GM19372 (cell line): ENCODE data around the gene MED15.
"Not testable (repeated sequence)": the region's sequence is repeated elsewhere in the genome, so short reads cannot be mapped to it uniquely, and the experiment has no call there.

Source experiments
- ATAC-seq: cut with Tn5 transposase; IDR thresholded peaks from one replicate; pipeline ENCODE4 v1.9.1; 2021; ENCODE audit warnings: mild to moderate bottlenecking, low read depth, moderate library complexity; ENCODE audit not compliant: unreplicated experiment

Gene MED15

GRCh38 chr22:20530368-20531153 is 23.2 kb downstream of the MED15 start:
- no peak for ATAC-seq

DNA sequence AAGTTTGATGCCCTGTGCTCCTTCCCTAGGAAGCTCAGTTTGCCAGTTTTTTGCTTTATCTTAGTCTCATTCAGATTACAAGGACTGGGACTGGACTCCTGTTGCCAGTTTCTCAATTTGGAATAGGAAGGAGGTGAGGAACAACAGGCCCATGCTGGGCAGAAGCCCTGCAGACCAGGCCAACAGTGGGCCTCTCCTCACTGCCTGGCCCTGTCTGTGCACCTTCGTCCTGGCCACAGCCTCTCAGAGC is 23.7 kb downstream of the MED15 start:
- ATAC-seq, result no peak

DNA sequence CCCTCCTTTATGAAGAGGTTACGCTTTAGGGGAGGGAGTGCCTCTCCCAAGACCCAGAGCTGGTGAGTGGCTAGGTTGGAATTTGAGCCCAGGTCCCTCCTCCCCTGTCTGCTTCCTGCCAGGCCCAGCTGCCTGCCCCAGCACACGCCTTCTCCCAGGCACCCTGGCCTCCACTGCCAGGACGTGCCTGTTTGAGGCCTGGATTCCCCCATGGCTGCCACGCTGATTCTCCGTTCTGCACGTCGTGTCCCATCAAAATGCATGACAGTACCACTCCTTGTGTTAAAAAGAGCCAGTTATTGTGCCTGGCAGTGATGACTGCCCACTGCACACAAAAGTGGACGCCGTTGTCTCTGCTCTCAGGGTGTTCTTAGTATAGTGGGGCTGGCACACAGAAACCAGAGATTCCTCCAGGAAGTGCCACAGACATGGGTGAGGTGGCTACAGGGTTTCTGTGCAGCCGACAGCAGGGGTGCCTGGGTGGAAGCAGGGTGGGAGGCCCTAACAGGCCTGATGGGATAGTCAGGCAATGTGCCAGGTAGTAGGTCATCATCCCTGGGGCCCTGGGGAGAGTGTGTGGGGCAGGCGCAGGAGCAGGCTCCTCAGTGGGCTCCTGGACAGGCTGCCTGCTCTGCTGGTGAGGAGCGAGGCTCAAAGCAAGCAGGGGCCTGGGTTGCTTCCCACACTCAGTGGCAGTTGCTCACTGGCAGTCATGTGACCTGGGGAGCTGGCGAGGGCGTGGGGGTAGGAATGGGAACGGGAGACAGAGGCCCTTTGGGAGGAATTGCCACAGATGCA is 24.2 kb downstream of the MED15 start:
- ATAC-seq, result no peak

- no peak for ATAC-seq
Measured at GRCh38 chr22:20532256-20532993, 25.0 kb downstream of the MED15 start.

DNA sequence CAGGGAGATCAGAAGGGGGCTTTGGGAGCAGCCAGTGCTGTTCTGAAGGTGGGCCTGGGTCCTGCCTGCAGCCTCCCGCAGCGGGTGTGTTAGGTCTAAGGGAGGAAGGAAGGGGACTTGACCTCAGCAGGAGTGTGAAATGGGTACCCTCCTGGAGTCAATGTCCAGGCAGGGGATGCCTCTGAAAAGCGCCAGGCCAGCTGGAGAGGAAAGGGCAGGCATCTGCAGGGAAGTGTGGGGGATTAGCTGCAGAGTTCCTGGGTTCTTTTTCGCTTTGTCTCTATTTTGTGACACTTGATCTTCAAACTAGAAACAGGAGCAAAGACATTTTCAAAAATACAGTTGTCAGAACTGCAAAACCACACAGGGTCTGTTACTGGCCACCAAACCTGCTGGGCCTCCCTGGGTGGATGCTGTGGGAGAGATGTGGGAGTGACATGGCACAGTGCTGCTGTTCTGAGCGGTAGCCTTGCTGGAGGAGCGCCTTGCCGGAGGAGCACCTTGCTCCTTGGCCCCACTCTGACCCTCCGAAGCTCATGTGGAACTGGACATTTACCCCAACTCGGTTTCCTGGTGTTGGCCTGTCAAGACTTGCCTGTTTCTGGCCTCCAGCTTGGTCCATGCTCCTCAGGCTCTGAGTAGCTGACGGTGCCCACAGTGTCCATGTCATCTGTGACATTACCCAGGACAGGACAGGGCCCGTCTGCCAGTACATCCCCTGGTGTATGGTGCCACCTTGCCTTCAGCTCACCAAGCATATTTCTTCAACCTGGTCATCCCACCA is 25.9 kb downstream of the MED15 start:
- ATAC-seq, result no peak

GRCh38 chr22:20533879-20534265 is 26.5 kb downstream of the MED15 start:
- no peak for ATAC-seq

GRCh38 chr22:20536590-20537324 is 29.3 kb downstream of the MED15 start:
- no peak for ATAC-seq

- no peak for ATAC-seq
Measured at GRCh38 chr22:20537325-20537756, 29.9 kb downstream of the MED15 start.

DNA sequence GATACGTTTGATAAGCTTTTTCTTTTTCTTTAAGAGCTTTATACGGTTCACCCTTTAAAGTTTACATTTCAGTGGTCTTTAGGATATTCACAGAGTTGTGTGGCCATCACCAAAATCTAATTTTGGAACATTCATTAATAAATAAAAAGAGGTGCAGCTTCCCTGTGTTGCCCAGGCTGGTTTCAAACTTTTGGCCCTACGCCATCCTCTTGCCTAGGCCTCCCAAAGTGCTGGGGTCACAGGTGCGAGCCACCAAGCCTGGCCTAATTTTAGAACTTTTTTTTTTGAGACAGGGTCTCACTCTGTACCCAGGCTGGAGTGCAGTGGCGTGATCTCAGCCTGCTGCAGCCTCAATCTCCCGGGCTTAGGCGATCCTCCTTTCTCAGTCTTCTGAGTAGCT is 30.6 kb downstream of the MED15 start:
- ATAC-seq, result no peak

DNA sequence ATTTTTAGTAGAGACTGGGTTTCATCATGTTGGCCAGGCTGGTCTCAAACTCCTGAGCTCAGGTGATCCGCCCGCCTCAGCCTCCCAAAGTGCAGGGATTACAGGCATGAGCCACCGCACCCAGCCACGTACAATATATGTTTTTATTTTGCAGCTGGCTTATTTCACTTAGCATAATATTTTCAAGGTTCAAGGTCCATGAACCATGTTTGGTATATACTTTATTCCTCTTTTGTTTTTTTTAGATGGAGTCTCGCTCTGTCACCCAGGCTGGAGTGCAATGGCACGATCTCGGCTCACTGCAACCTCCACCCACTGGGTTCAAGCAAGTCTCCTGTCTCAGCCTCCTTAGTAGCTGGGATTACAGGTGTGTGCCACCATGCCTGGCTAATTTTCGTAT is 31.5 kb downstream of the MED15 start:
- not testable (repeated sequence) for ATAC-seq

- no peak for ATAC-seq
Measured at GRCh38 chr22:20542055-20542454, 34.6 kb downstream of the MED15 start.

DNA sequence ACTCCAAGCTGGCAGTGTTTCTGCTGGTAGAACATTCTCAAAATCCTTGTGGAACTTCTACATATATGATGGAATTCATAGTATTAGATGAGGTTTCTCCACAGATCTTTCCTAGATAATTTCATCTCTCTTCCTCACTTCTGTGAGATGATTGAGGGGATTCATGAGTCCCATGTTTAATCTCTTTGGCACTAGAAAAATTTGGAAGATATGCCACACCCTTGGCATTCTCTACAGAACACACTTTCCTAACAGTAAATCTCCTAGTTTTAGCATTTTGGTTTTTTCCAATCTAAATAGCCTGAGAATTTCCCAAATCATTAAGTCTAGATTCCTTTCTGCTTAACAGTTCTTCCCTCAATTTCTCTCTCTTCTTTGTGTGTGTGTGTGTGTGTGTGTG is 35.3 kb downstream of the MED15 start:
- ATAC-seq, result no peak

GRCh38 chr22:20545318-20545634 is 37.9 kb downstream of the MED15 start:
- ATAC-seq, result not testable (repeated sequence)

GRCh38 chr22:20545681-20546521 is 38.5 kb downstream of the MED15 start:
- no peak for ATAC-seq

DNA sequence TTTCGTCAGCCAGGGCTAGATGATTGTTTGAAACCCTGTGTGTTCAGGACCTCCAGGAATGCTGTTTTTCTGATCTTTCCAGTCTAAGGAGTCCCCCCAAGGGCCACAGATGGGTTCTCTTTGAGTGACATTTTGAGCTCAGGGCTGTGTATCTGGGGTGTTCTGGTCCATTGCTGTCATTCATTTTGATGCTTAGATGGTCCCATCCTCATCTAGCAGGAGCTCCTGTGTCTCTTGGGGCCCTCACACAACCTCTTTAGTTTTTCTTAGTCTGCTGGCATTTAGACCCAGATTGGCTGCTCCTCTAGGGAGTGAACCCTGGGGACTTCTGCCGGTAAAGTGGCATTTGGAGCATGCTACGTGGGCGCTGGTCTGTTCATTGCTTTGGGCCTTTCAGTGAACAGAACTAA is 39.1 kb downstream of the MED15 start:
- ATAC-seq, result no peak

DNA sequence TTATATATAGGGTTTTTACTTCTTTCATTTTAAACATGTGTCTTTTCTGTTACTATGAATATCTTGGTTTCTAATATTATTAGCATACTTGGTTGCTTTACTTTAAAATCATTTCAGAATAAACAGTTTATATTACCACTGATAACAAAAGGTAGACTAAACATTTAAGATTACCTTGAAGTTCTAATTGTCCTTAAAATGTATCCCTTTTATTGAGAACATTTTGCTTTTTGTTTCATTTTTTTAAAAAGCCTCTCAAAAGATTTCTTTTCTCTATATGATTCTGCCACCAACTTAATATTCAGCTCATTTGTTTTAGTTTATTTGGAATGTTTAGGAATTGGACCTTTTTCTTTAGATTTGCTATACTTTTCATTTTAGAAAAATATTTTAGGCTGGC is 39.6 kb downstream of the MED15 start:
- no peak for ATAC-seq

DNA sequence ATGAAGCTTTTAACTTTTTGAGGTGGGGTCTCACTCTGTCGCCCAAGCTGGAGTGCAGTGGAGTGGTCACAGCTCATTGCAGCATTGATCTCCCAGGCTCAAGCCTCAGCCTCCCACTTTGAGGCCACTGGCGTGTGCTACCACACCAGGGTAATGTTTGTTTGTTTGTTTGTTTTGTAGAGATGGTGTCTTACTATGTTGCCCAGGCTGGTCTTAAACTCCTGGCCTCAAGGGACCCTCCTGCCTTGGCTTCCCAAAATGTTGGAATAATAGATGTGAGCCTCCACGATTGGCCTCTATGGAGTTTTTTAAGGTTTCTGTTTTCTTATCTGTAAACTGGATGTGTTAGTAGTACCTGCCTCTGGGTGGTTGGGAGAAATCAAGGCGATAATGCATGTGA is 41.4 kb downstream of the MED15 start:
- ATAC-seq, result no peak

- no peak for ATAC-seq
Measured at GRCh38 chr22:20549232-20549841, 41.9 kb downstream of the MED15 start.
